IPS-15b (cell line): Measurements from ENCODE around the gene AMBRA1.

ENCODE experiments used
- H3K27me3 ChIP-seq: one replicate; pipeline ENCODE4 v1.6.1; 2013; ENCODE audit warnings: low read length; ENCODE audit not compliant: control insufficient read depth, insufficient read depth
- H3K36me3 ChIP-seq: one replicate; pipeline ENCODE4 v1.6.1; 2013; ENCODE audit warnings: low read length; ENCODE audit not compliant: control insufficient read depth, insufficient read depth
- H3K4me1 ChIP-seq: one replicate; pipeline ENCODE4 v1.6.1; 2013; ENCODE audit warnings: mild to moderate bottlenecking, low read length; ENCODE audit not compliant: control insufficient read depth, insufficient read depth
- H3K4me3 ChIP-seq: one replicate; pipeline ENCODE4 v1.5.1; 2013; ENCODE audit warnings: low read depth, low read length
- H3K9ac ChIP-seq: one replicate; pipeline ENCODE4 v1.6.1; 2013; ENCODE audit warnings: low read depth, mild to moderate bottlenecking, low read length
- H3K9me3 ChIP-seq: one replicate; pipeline ENCODE4 v1.6.1; 2013; ENCODE audit warnings: mild to moderate bottlenecking, low read length; ENCODE audit not compliant: control insufficient read depth, insufficient read depth

Gene AMBRA1

GRCh38 chr11:46390331-46391171 is 203.3 kb downstream of the AMBRA1 start:
- no peak overlapping the region for H3K9ac ChIP-seq
- H3K36me3 ChIP-seq: no peaks in the 10 kb centered on the region
- no peaks in the 10 kb centered on the region for H3K9me3 ChIP-seq
- H3K4me3 ChIP-seq: peak overlapping the region; percentile 69
- H3K27me3 ChIP-seq: peaks cover 51% of the 10 kb centered on the region
- H3K4me1 ChIP-seq: peaks cover 18% of the 10 kb centered on the region

GRCh38 chr11:46389450-46390330 is 204.1 kb downstream of the AMBRA1 start:
- Histone ChIP-seq H3K36me3 (peaks cover 3% of the 10 kb centered on the region), H3K4me3 (peak overlapping the region; percentile 69), H3K4me1 (peaks cover 18% of the 10 kb centered on the region), H3K9me3 (no peaks in the 10 kb centered on the region), H3K9ac (no peak overlapping the region), H3K27me3 (peaks cover 51% of the 10 kb centered on the region)

- Histone ChIP-seq H3K9ac (no peak overlapping the region), H3K4me1 (peaks cover 18% of the 10 kb centered on the region), H3K9me3 (no peaks in the 10 kb centered on the region), H3K36me3 (peaks cover 3% of the 10 kb centered on the region), H3K27me3 (peaks cover 51% of the 10 kb centered on the region), H3K4me3 (peak overlapping the region; percentile 36)
Observed at GRCh38 chr11:46388619-46389449, 205.0 kb downstream of the AMBRA1 start.

DNA sequence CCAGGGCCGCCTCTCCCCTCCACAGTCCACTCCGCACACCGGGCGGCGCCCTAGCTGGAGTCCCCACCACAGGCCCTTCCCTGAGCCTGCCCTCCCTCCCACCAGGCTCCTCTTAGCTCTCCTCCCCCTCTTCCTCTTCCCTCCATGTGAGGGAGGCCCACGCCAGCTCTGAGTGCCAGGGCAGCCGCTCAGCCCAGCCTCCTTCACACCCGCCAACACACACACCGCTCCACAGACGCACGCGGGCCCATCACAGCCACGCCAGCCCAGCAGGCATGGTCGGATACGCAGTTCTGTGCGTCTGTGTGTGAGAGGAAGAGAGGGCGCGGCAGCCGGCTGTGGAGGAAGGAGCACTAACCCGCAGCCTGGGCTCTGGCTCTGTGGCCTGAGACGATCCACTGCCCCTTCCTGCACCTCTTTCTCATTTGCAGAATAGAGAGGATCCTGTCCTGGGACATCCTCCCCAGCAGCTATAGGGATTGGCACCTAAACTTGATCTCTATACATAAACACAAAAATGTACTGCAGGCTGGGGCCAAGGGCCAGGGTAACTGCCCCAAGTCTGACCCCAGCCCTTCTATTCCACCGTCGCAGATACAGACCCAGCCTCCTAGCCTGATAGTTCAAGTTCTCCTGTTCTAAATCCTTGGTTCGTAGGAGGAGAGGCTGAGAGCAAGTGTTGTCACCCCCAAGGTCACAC is 205.8 kb downstream of the AMBRA1 start:
- Histone ChIP-seq H3K4me3 (peak overlapping the region; percentile 18), H3K9ac (no peak overlapping the region), H3K36me3 (peaks cover 6% of the 10 kb centered on the region), H3K9me3 (no peaks in the 10 kb centered on the region), H3K4me1 (peaks cover 17% of the 10 kb centered on the region), H3K27me3 (peaks cover 48% of the 10 kb centered on the region)

- Histone ChIP-seq H3K4me3 (no peak overlapping the region), H3K4me1 (peaks cover 21% of the 10 kb centered on the region), H3K9ac (no peak overlapping the region), H3K9me3 (no peaks in the 10 kb centered on the region), H3K36me3 (peaks cover 8% of the 10 kb centered on the region), H3K27me3 (peaks cover 47% of the 10 kb centered on the region)
Observed at GRCh38 chr11:46387456-46387855, 206.4 kb downstream of the AMBRA1 start.

DNA sequence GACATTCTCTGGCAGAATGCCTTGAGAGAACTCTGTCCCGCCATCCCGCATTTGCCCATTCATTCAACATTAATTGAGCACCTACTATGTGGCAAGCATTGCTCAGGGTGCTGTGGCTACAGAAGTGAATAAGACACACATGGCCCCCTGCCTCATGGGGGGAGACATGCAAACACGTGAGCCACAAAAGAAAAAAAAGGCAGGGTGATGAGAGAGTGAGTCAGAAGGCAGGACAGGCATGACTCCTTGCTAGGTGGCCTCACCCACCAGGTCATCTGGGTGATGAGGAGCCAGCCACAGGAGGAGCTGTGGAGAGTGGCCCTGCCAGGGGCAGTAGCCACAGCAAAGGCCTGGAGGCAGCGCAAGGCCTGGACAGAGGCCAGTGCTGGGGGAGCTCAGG is 207.1 kb downstream of the AMBRA1 start:
- H3K4me3 ChIP-seq: no peak overlapping the region
- no peak overlapping the region for H3K9ac ChIP-seq
- H3K9me3 ChIP-seq: no peaks in the 10 kb centered on the region
- peaks cover 8% of the 10 kb centered on the region for H3K36me3 ChIP-seq
- peaks cover 47% of the 10 kb centered on the region for H3K27me3 ChIP-seq
- H3K4me1 ChIP-seq: peaks cover 21% of the 10 kb centered on the region

- Histone ChIP-seq H3K36me3 (peaks cover 8% of the 10 kb centered on the region), H3K27me3 (peaks cover 46% of the 10 kb centered on the region), H3K9ac (no peak overlapping the region), H3K4me1 (peaks cover 21% of the 10 kb centered on the region), H3K9me3 (no peaks in the 10 kb centered on the region), H3K4me3 (no peak overlapping the region)
Observed at GRCh38 chr11:46386005-46386578, 207.7 kb downstream of the AMBRA1 start.

DNA sequence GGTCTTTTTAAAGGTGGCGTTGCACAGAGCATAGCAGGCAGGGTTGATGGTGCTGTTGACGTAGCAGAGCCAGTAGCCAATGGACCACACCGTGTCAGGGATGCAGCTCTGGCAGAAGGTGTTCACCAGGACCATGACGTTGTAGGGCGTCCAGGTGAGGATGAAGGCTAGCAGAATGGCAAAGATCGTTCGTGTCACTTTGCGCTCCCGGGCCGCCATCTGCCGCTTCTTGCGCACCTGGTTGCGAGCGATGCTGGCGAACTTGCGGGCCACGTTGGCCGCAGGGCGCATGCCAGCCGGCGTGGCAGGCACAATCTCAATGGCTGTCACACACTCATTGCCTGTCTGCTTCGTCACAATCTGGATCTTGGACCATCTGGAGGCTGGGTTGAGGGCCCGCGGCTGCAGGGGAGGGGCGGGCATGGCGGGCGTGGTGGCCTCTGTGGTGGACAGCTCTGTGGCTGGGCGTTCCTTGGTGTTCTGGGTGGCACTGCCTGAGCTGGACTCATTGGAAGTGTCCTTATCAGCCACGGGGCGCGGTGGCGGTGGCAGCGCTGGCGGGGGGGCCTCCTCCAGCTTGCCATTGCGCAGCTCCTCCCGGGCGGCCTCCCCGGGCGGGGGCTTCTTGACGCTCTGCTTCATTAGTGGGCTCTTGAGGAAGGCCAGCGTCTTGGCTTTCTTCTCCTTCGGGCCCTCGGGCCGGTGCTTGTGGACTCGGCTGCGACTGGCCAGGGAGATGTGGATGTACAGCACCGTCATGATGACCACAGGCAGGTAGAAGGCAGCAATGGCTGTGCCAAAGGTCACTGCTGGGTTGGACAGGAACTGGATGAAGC is 208.4 kb downstream of the AMBRA1 start:
- Histone ChIP-seq H3K4me3 (no peak overlapping the region), H3K36me3 (peaks cover 8% of the 10 kb centered on the region), H3K9ac (no peak overlapping the region), H3K27me3 (peaks cover 40% of the 10 kb centered on the region), H3K9me3 (no peaks in the 10 kb centered on the region), H3K4me1 (peaks cover 21% of the 10 kb centered on the region)

DNA sequence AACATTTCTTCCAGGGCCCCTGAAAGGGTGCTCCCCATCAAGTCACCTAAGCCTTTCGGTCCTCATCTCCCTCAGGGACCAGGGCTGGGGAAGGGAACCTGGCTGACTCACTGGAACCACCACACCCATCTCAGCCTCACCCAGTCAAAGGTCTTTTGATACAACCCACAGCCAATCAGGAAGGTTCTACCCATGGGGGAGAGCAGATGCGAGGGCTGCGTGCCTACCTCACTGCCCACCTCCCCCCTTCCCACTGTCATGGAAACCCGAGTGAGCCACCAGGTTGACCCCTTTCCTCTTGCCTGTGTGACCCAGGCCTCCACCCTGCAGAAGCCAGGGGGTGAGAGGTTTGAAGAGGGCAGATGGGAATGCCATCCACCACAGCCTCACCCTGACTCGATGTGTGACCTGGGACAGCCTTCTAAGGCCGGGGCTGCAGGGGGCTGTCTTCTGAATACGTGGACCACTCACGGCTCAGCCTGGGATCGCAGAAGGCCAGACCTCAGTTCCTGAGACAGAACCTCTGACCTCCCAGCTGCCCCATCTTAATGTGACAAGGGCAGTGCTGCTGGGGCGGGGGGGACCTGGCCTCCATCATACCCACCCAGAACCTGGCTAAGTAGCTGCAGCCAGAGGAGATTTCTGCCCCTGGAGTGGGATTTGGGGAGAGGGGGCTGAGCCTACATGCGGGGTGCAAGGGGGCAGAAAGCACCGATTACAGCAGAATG is 209.7 kb downstream of the AMBRA1 start:
- peaks cover 17% of the 10 kb centered on the region for H3K4me1 ChIP-seq
- no peak overlapping the region for H3K9ac ChIP-seq
- H3K9me3 ChIP-seq: no peaks in the 10 kb centered on the region
- H3K4me3 ChIP-seq: no peak overlapping the region
- peaks cover 30% of the 10 kb centered on the region for H3K27me3 ChIP-seq
- H3K36me3 ChIP-seq: peaks cover 8% of the 10 kb centered on the region

DNA sequence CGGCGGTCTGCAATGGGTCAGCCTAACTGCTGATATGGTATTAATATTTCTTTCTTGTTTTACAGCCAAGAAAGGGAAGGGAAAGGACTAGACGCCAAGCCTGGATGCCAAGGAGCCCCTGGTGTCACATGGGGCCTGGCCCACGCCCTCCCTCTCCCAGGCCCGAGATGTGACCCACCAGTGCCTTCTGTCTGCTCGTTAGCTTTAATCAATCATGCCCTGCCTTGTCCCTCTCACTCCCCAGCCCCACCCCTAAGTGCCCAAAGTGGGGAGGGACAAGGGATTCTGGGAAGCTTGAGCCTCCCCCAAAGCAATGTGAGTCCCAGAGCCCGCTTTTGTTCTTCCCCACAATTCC is 210.4 kb downstream of the AMBRA1 start:
- Histone ChIP-seq H3K9me3 (no peaks in the 10 kb centered on the region), H3K4me1 (peaks cover 13% of the 10 kb centered on the region), H3K36me3 (peaks cover 12% of the 10 kb centered on the region), H3K9ac (no peak overlapping the region), H3K27me3 (peaks cover 22% of the 10 kb centered on the region), H3K4me3 (peak overlapping the region; percentile 80)
